Tibial nerve (tissue), 4 donors: ENCODE results near the gene RCC1. TPM values are rescaled to one million over a fixed set of nuclear protein-coding genes. Genes with fewer than 3 reads are reported as not detected.

Source experiments
- DNase-seq, 2 donors: peaks; one replicate each; pipeline ENCODE4 v3.0.0-alpha.2; 2019; ENCODE audit warnings: low spot score in 2 of 2
- H3K27ac ChIP-seq, 4 donors: fragments of 200-600 bp; sonication (generic) in 3 of 4; one replicate each; pipeline ENCODE4 v1.5.1; 2017 to 2019; ENCODE audit warnings: mild to moderate bottlenecking in 1 of 4
- H3K27me3 ChIP-seq, 2 donors: fragments of 200-600 bp; sonication (generic) in 1 of 2; one replicate each; pipeline versions ENCODE4 v1.5.1 to v1.6.0; 2017 to 2019
- H3K36me3 ChIP-seq, 3 donors: fragments of 200-600 bp; sonication (generic); one replicate each; pipeline ENCODE4 v1.5.1; 2018 to 2019
- H3K4me1 ChIP-seq, 4 donors: fragments of 200-600 bp; sonication (generic) in 3 of 4; one replicate each; pipeline ENCODE4 v1.5.1; 2017 to 2019
- H3K4me3 ChIP-seq, 4 donors: fragments of 200-600 bp; sonication (generic) in 3 of 4; one replicate each; pipeline ENCODE4 v1.5.1; 2017 to 2019; ENCODE audit warnings: mild to moderate bottlenecking in 1 of 4, moderate library complexity in 1 of 4
- H3K9me3 ChIP-seq, 4 donors: fragments of 200-600 bp; sonication (generic) in 3 of 4; one replicate each; pipeline ENCODE4 v1.5.1; 2017 to 2019
- EP300 ChIP-seq, 2 donors: sonication (generic); formaldehyde crosslinking; IDR thresholded peaks; one replicate each; pipeline ENCODE4 v1.6.1; 2017; ENCODE audit warnings: antibody characterized with exemption in 2 of 2, mild to moderate bottlenecking in 1 of 2
- POLR2A ChIP-seq, 2 donors: fragments of 450-650 bp; IDR thresholded peaks; one replicate each; pipeline ENCODE4 v1.6.1; 2017; ENCODE audit warnings: antibody characterized with exemption in 2 of 2, mild to moderate bottlenecking in 2 of 2, moderate library complexity in 2 of 2
- WGBS, 2 donors: methylation state at CpG; one replicate each; pipeline ENCODE4 v1.1.5; 2018; 5-methylcytosine and 5-hydroxymethylcytosine counted together
- total RNA-seq, 4 donors: library from RNA; depleted of rRNA; stranded (reverse); fragments of >200 nt; gene quantifications; one replicate each; pipeline ENCODE4 v1.1.0, GENCODE V29; 2016
- TF ChIP-seq, protein P1 (sequence below), 5 experiments: fragments of 200-600 bp in 3 of 5; fragments of 450-650 bp in 2 of 5; sonication (generic) in 3 of 5; IDR thresholded peaks; one replicate each; pipeline ENCODE4 v1.5.1; 2016 to 2019; ENCODE audit warnings: antibody characterized with exemption in 5 of 5, mild to moderate bottlenecking in 3 of 5, moderate library complexity in 2 of 5

RCC1 gene, protein sequence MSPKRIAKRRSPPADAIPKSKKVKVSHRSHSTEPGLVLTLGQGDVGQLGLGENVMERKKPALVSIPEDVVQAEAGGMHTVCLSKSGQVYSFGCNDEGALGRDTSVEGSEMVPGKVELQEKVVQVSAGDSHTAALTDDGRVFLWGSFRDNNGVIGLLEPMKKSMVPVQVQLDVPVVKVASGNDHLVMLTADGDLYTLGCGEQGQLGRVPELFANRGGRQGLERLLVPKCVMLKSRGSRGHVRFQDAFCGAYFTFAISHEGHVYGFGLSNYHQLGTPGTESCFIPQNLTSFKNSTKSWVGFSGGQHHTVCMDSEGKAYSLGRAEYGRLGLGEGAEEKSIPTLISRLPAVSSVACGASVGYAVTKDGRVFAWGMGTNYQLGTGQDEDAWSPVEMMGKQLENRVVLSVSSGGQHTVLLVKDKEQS
- total RNA-seq = 10 to 100 TPM; 13.5 to 36.9 (median 19.3) TPM

- Histone ChIP-seq H3K27ac (peak within 1 kb of the TSS; percentile 37 to 88 (median 82)), H3K27me3 (no peaks in the 10 kb centered on the region), H3K4me1 (peaks cover 0 to 46% (median 32%) of the 10 kb centered on the region in 4 donors), H3K36me3 (peaks cover 0 to 34% (median 0%) of the 10 kb centered on the region in 3 donors), H3K4me3 (peak within 1 kb of the TSS; percentile 47 to 81 (median 66)), H3K9me3 (no peaks in the 10 kb centered on the region)
- DNase-seq = peak; percentile 92 to 95
- TF ChIP-seq EP300 (IDR thresholded peaks at IDR 0.05) (peak in 1 of 2 donors; percentile 99), POLR2A (IDR thresholded peaks at IDR 0.05) (peak; percentile 87 to 92)
- TF ChIP-seq, protein P1, sequence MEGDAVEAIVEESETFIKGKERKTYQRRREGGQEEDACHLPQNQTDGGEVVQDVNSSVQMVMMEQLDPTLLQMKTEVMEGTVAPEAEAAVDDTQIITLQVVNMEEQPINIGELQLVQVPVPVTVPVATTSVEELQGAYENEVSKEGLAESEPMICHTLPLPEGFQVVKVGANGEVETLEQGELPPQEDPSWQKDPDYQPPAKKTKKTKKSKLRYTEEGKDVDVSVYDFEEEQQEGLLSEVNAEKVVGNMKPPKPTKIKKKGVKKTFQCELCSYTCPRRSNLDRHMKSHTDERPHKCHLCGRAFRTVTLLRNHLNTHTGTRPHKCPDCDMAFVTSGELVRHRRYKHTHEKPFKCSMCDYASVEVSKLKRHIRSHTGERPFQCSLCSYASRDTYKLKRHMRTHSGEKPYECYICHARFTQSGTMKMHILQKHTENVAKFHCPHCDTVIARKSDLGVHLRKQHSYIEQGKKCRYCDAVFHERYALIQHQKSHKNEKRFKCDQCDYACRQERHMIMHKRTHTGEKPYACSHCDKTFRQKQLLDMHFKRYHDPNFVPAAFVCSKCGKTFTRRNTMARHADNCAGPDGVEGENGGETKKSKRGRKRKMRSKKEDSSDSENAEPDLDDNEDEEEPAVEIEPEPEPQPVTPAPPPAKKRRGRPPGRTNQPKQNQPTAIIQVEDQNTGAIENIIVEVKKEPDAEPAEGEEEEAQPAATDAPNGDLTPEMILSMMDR (IDR thresholded peaks at IDR 0.05) = peak in 1 of 5 experiments; percentile 35
- WGBS, 2 donors = 1 to 2% methylated on average over 41 of the region's 41 CpGs
Observed at GRCh38 chr1:28505406-28506187, at the start of gene RCC1. TSS of gene RCC1 (plus strand) at chr1:28506043. CDS start at chr1:28529867, 23,824 bp downstream.

DNA sequence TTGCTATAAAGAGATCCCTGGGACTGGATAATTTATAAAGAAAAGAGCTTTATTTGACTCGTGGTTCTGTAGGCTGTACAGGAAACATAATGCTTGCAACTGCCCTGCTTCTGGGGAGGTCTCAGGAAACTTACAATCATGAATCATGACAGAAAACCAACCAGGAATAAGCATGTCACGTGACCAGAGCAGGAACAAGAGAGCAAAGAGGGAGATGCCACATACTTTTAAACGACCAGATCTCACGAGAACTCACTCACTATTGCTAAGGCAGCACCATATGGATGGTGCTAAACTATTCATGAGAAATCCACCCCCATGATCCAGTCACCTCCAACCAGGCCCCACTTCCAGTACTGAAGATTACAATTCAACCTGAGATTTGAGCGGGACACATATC is 49.8 kb upstream of the RCC1 start:
- no peak for DNase-seq
- H3K9me3 ChIP-seq = no peaks in the 10 kb centered on the region
- TF ChIP-seq EP300 (IDR thresholded peaks at IDR 0.05) (no peak), POLR2A (IDR thresholded peaks at IDR 0.05) (no peak)
- TF ChIP-seq, protein P1 (IDR thresholded peaks at IDR 0.05) = no peak
- H3K4me3 ChIP-seq = no peak overlapping the region
- H3K36me3 ChIP-seq = peaks cover 0 to 14% (median 0%) of the 10 kb centered on the region in 3 donors
- 54 to 59% methylated on average over 5 of the region's 5 CpGs for WGBS, 2 donors
- no peak overlapping the region for H3K27ac ChIP-seq
- no peaks in the 10 kb centered on the region for H3K27me3 ChIP-seq
- peaks cover 0 to 10% (median 4%) of the 10 kb centered on the region in 4 donors for H3K4me1 ChIP-seq

DNA sequence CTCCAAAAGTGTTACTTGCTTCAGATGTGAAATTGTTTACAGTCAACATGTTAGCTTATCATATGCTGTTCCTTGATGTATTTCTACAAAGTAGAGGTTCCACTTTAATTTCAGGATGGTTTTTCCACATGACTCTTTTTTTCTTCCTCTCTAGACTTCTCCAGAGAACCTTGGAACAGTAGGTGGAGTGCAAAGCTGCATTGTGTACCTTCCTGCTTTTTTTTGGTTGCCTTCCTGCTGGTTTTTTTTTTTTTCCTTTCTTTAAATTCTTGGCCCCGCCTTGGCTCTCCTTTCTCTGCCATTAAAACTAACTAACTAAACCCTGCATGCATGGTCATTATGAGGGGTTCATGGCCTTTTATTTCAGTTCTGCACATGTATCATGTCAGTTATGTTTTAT is 48.2 kb upstream of the RCC1 start:
- Histone ChIP-seq H3K27me3 (no peaks in the 10 kb centered on the region), H3K4me1 (peaks cover 0 to 10% (median 4%) of the 10 kb centered on the region in 4 donors), H3K4me3 (no peak overlapping the region), H3K36me3 (peaks cover 0 to 28% (median 0%) of the 10 kb centered on the region in 3 donors), H3K27ac (no peak overlapping the region), H3K9me3 (no peaks in the 10 kb centered on the region)
- no peak for DNase-seq
- no peak for TF ChIP-seq POLR2A (IDR thresholded peaks at IDR 0.05)
- TF ChIP-seq, protein P1 (IDR thresholded peaks at IDR 0.05) = no peak
- TF ChIP-seq EP300 (IDR thresholded peaks at IDR 0.05) = no peak
- WGBS, 2 donors = 80 to 88% methylated on average over 1 of the region's 1 CpG

GRCh38 chr1:28458237-28459228 is 47.3 kb upstream of the RCC1 start:
- Histone ChIP-seq H3K4me1 (peaks cover 0 to 10% (median 4%) of the 10 kb centered on the region in 4 donors), H3K27ac (peak overlapping the region in 1 of 4 donors; percentile 20), H3K27me3 (no peaks in the 10 kb centered on the region), H3K36me3 (peaks cover 0 to 37% (median 0%) of the 10 kb centered on the region in 3 donors), H3K9me3 (no peaks in the 10 kb centered on the region), H3K4me3 (no peak overlapping the region)
- WGBS, 2 donors = 86 to 88% methylated on average over 7 of the region's 7 CpGs
- DNase-seq = no peak
- TF ChIP-seq POLR2A (IDR thresholded peaks at IDR 0.05) (no peak), EP300 (IDR thresholded peaks at IDR 0.05) (no peak)
- TF ChIP-seq, protein P1 (IDR thresholded peaks at IDR 0.05) = no peak
